ENCODE measurements around the gene KRTAP9-3.

The KRTAP9-3 gene

DNA sequence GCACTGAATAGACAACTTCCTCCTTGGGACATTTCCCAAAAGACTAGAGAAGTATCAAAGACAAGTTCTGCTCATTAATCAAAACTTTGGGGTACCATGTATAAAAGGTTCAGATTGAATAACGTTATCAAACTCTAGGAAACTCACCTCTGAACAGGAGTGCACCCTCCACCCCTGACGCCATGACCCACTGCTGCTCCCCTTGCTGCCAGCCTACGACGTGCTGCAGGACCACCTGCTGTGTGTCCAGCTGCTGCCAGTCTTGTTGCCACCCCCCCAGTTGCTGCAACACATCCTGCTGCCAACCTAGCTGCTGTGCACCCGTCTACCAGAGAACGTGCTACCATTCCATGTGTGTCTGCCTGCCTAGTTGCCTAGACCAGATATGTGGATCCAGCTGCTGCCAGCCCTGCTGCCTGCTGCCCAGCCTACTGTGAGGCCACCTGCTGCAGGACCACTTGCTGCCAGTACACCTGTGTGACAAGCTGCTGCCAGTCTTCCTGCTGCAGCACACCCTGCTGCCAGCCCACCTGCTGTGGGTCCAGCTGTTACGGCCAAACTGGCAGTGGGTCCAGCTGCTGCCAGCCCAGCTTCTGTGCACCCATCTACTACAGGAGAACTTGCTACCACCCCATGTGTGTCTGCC lies 19.6 kb upstream of the KRTAP9-3 start:
- TF ChIP-seq SIN3A (IDR thresholded peaks at IDR 0.05; ENCODE audit: borderline replicate concordance, insufficient read depth, low read length) (no peak), POLR2AphosphoS5 (IDR thresholded peaks at IDR 0.05; ENCODE audit: low read depth, low read length) (no peak), TAF1 (IDR thresholded peaks at IDR 0.05; ENCODE audit: borderline replicate concordance, insufficient read depth, low read length) (no peak), FOXP2 (optimal IDR thresholded peaks at IDR 0.05; ENCODE audit: borderline replicate concordance, extremely low read depth, extremely low read length, insufficient read depth) (no peak)
- TF ChIP-seq, protein P1, sequence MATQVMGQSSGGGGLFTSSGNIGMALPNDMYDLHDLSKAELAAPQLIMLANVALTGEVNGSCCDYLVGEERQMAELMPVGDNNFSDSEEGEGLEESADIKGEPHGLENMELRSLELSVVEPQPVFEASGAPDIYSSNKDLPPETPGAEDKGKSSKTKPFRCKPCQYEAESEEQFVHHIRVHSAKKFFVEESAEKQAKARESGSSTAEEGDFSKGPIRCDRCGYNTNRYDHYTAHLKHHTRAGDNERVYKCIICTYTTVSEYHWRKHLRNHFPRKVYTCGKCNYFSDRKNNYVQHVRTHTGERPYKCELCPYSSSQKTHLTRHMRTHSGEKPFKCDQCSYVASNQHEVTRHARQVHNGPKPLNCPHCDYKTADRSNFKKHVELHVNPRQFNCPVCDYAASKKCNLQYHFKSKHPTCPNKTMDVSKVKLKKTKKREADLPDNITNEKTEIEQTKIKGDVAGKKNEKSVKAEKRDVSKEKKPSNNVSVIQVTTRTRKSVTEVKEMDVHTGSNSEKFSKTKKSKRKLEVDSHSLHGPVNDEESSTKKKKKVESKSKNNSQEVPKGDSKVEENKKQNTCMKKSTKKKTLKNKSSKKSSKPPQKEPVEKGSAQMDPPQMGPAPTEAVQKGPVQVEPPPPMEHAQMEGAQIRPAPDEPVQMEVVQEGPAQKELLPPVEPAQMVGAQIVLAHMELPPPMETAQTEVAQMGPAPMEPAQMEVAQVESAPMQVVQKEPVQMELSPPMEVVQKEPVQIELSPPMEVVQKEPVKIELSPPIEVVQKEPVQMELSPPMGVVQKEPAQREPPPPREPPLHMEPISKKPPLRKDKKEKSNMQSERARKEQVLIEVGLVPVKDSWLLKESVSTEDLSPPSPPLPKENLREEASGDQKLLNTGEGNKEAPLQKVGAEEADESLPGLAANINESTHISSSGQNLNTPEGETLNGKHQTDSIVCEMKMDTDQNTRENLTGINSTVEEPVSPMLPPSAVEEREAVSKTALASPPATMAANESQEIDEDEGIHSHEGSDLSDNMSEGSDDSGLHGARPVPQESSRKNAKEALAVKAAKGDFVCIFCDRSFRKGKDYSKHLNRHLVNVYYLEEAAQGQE (IDR thresholded peaks at IDR 0.05; ENCODE audit: insufficient read depth in 1 of 2, low read depth in 2 of 2, low read length in 2 of 2), result no peak

DNA sequence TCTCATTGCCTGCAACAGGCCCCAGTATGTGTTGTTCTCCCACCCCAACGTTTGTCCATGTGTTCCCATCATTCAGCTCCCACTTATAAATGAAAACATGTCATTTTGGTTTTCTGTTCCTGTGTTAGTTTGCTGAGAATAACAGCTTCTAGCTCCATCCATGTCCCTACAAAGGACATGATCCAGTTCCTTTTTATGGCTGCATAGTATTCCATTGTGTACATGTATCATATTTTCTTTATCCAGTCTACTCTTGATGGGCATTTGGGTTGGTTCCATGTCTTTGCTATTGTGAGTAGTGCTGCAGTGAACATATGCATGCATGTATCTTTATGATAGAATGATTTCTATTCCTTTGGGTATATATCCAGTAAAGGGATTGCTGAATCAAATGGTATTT lies 16.6 kb upstream of the KRTAP9-3 start:
- TF ChIP-seq FOXP2 (optimal IDR thresholded peaks at IDR 0.05; ENCODE audit: borderline replicate concordance, extremely low read depth, extremely low read length, insufficient read depth) (no peak), SIN3A (IDR thresholded peaks at IDR 0.05; ENCODE audit: borderline replicate concordance, insufficient read depth, low read length) (no peak), TAF1 (IDR thresholded peaks at IDR 0.05; ENCODE audit: borderline replicate concordance, insufficient read depth, low read length) (no peak), POLR2AphosphoS5 (IDR thresholded peaks at IDR 0.05; ENCODE audit: low read depth, low read length) (no peak)
- TF ChIP-seq, protein P1 (IDR thresholded peaks at IDR 0.05; ENCODE audit: insufficient read depth in 1 of 2, low read depth in 2 of 2, low read length in 2 of 2), result no peak

- TF ChIP-seq, protein P1 (IDR thresholded peaks at IDR 0.05; ENCODE audit: insufficient read depth in 1 of 2, low read depth in 2 of 2, low read length in 2 of 2), result no peak
- TF ChIP-seq FOXP2 (optimal IDR thresholded peaks at IDR 0.05; ENCODE audit: borderline replicate concordance, extremely low read depth, extremely low read length, insufficient read depth) (no peak), SIN3A (IDR thresholded peaks at IDR 0.05; ENCODE audit: borderline replicate concordance, insufficient read depth, low read length) (no peak), POLR2AphosphoS5 (IDR thresholded peaks at IDR 0.05; ENCODE audit: low read depth, low read length) (no peak), TAF1 (IDR thresholded peaks at IDR 0.05; ENCODE audit: borderline replicate concordance, insufficient read depth, low read length) (no peak)
Observed at GRCh38 chr17:41223821-41224220, 8.4 kb upstream of the KRTAP9-3 start.

GRCh38 chr17:41226051-41226450 lies 6.2 kb upstream of the KRTAP9-3 start:
- TF ChIP-seq TAF1 (IDR thresholded peaks at IDR 0.05; ENCODE audit: borderline replicate concordance, insufficient read depth, low read length) (no peak), SIN3A (IDR thresholded peaks at IDR 0.05; ENCODE audit: borderline replicate concordance, insufficient read depth, low read length) (no peak), POLR2AphosphoS5 (IDR thresholded peaks at IDR 0.05; ENCODE audit: low read depth, low read length) (no peak), FOXP2 (optimal IDR thresholded peaks at IDR 0.05; ENCODE audit: borderline replicate concordance, extremely low read depth, extremely low read length, insufficient read depth) (no peak)
- TF ChIP-seq, protein P1 (IDR thresholded peaks at IDR 0.05; ENCODE audit: insufficient read depth in 1 of 2, low read depth in 2 of 2, low read length in 2 of 2), result no peak

Data from PFSK-1 (cell line).